Calu3 (cell line): ENCODE data around the gene PDZD2. TPM values are rescaled to one million over a fixed set of nuclear protein-coding genes. Genes with fewer than 3 reads are reported as not detected.

Source experiments
- BruUV-seq: library from RNA; stranded (reverse); fragments of 400-500 nt; replicated peaks from 2 replicates; lab custom pipeline; 2021; lab: Mats Ljungman, UMichigan
- CTCF ChIA-PET: fragments of 300-600 bp; sonication (Branson Sonifier 250); formaldehyde crosslinking; loops from one replicate; lab custom pipeline; 2022; ENCODE audit warnings: antibody characterized with exemption; lab: Charles Lee
- DNase-seq: peaks from one replicate; pipeline ENCODE4 v3.0.0; 2022
- H3K27ac Mint-ChIP-seq: one replicate; pipeline ENCODE4 v1.8.0; 2022; ENCODE audit warnings: mixed read lengths; ENCODE audit not compliant: unreplicated experiment
- H3K27me3 Mint-ChIP-seq: one replicate; pipeline ENCODE4 v1.8.0; 2022; ENCODE audit warnings: mixed read lengths; ENCODE audit not compliant: unreplicated experiment
- H3K36me3 Mint-ChIP-seq: one replicate; pipeline ENCODE4 v1.8.0; 2022; ENCODE audit warnings: mild to moderate bottlenecking, moderate library complexity, mixed read lengths; ENCODE audit not compliant: insufficient read depth, unreplicated experiment
- H3K4me1 Mint-ChIP-seq: one replicate; pipeline ENCODE4 v1.8.0; 2022; ENCODE audit warnings: mild to moderate bottlenecking, low read depth, mixed read lengths; ENCODE audit not compliant: unreplicated experiment
- H3K4me3 Mint-ChIP-seq: one replicate; pipeline ENCODE4 v1.8.0; 2022; ENCODE audit warnings: mild to moderate bottlenecking, low read depth, moderate library complexity, mixed read lengths; ENCODE audit not compliant: unreplicated experiment
- H3K9me3 Mint-ChIP-seq: one replicate; pipeline ENCODE4 v1.8.0; 2022; ENCODE audit warnings: low read depth, mixed read lengths; ENCODE audit not compliant: unreplicated experiment
- CTCF ChIP-seq: fragments of 200-600 bp; IDR thresholded peaks from one replicate; pipeline ENCODE4 v1.8.0; 2022; ENCODE audit warnings: antibody characterized with exemption; ENCODE audit not compliant: unreplicated experiment
- intact Hi-C: fragments of 100-400 bp; cut with micrococcal nuclease; formaldehyde crosslinking; loops from one replicate; pipeline ENCODE4 v1.10.0; 2022; ENCODE audit not compliant: unreplicated experiment
- total RNA-seq: library from RNA; stranded (reverse); gene quantifications from 2 replicates; pipeline ENCODE4 v1.2.3, GENCODE V29; 2022

Gene PDZD2
- total RNA-seq, 1 experiment from 2014 or later = 0.97 TPM

GRCh38 chr5:31767335-31768031 is 128.6 kb downstream of the PDZD2 start:
- Mint-ChIP-seq H3K4me3 (no peak overlapping the region), H3K27ac (no peak overlapping the region), H3K36me3 (no peaks in the 10 kb centered on the region), H3K9me3 (no peaks in the 10 kb centered on the region), H3K27me3 (peaks cover 77% of the 10 kb centered on the region), H3K4me1 (no peaks in the 10 kb centered on the region)
- no TSS peak for BruUV-seq
- CTCF ChIA-PET = no interaction called here
- intact Hi-C loops = no loop called here
- no peak for TF ChIP-seq CTCF
- no peak for DNase-seq

DNA sequence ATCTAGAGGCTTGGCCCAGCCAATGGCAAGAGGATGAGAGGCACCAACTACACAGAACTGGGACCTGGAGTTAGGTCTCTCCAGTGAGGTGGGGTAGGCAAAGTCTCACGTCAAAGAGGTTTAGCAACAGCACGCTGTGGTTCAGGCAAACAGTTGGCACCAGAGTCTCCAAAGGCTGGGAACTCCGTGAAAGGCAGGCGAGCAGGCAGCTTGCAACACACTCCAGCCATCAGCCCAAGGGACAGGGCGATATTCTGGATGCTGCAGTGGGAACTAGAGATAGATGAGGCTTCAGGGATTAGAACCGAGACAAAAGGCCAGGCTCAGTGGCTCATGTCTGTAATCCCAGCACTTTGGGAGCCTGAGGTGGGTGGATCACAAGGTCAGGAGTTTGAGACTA is 129.1 kb downstream of the PDZD2 start:
- Mint-ChIP-seq H3K9me3 (no peaks in the 10 kb centered on the region), H3K27me3 (peaks cover 79% of the 10 kb centered on the region), H3K27ac (no peak overlapping the region), H3K4me3 (no peak overlapping the region), H3K36me3 (no peaks in the 10 kb centered on the region), H3K4me1 (no peaks in the 10 kb centered on the region)
- intact Hi-C loops = no loop called here
- no peak for DNase-seq
- TF ChIP-seq CTCF = no peak
- no TSS peak for BruUV-seq
- CTCF ChIA-PET = no interaction called here

DNA sequence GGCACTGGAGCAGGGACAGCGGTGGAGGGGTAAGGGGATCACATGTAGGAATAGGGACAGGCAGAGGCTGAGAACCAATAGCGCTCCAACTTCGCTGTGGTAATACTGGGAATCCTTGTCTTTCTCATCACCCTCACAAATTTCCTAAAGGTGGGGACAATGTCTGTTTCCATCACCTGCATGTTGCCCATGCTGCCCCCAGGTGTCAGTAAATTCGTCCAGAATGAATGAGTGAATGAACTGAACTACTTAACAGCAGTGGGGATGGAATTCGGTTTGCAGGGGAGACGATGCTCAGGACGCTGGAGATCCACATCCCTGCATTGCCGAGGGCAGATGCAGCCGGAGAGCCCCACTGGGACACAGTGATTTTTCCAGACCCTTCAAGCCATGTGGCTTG is 129.9 kb downstream of the PDZD2 start:
- TF ChIP-seq CTCF = no peak
- H3K4me1 Mint-ChIP-seq = no peaks in the 10 kb centered on the region
- H3K9me3 Mint-ChIP-seq = no peaks in the 10 kb centered on the region
- DNase-seq = no peak
- intact Hi-C loops = no loop called here
- H3K4me3 Mint-ChIP-seq = no peak overlapping the region
- BruUV-seq = no TSS peak
- H3K36me3 Mint-ChIP-seq = no peaks in the 10 kb centered on the region
- CTCF ChIA-PET = interaction anchor here (1.2 kb wide), 1 partner anchor 10 kb away, joined by 3 read pairs; no protein-coding TSS in a partner anchor
- peaks cover 76% of the 10 kb centered on the region for H3K27me3 Mint-ChIP-seq
- no peak overlapping the region for H3K27ac Mint-ChIP-seq

- no peak overlapping the region for H3K27ac Mint-ChIP-seq
- no peak for DNase-seq
- intact Hi-C loops = no loop called here
- H3K4me1 Mint-ChIP-seq = no peaks in the 10 kb centered on the region
- H3K27me3 Mint-ChIP-seq = peaks cover 68% of the 10 kb centered on the region
- no peaks in the 10 kb centered on the region for H3K36me3 Mint-ChIP-seq
- no TSS peak for BruUV-seq
- no peak overlapping the region for H3K4me3 Mint-ChIP-seq
- H3K9me3 Mint-ChIP-seq = no peaks in the 10 kb centered on the region
- TF ChIP-seq CTCF = no peak
- CTCF ChIA-PET = interaction anchor here (1.2 kb wide), 1 partner anchor 11 kb away, joined by 3 read pairs; no protein-coding TSS in a partner anchor
Measured at GRCh38 chr5:31769530-31769929, 130.6 kb downstream of the PDZD2 start.
